ENCODE results near the gene TXK. TPM values are rescaled to one million over a fixed set of nuclear protein-coding genes. Genes with fewer than 3 reads are reported as not detected.

Gene TXK
- total RNA-seq, 1 donor = 0.86 TPM

GRCh38 chr4:48121180-48121579 is 12.9 kb downstream of the TXK start:
- no peak for DNase-seq (ENCODE audit: low read depth)
- H3K4me3 ChIP-seq (ENCODE audit: low read depth, low read length) = no peak overlapping the region
- no peak for TF ChIP-seq CTCF (IDR thresholded peaks at IDR 0.05; ENCODE audit: insufficient read depth, low read depth, low read length)

GRCh38 chr4:48120132-48120531 is 13.9 kb downstream of the TXK start:
- no peak for DNase-seq (ENCODE audit: low read depth)
- TF ChIP-seq CTCF (IDR thresholded peaks at IDR 0.05; ENCODE audit: insufficient read depth, low read depth, low read length) = no peak
- no peak overlapping the region for H3K4me3 ChIP-seq (ENCODE audit: low read depth, low read length)

GRCh38 chr4:48119646-48120045 is 14.4 kb downstream of the TXK start:
- H3K4me3 ChIP-seq (ENCODE audit: low read depth, low read length) = no peak overlapping the region
- DNase-seq (ENCODE audit: low read depth) = no peak
- no peak for TF ChIP-seq CTCF (IDR thresholded peaks at IDR 0.05; ENCODE audit: insufficient read depth, low read depth, low read length)

GRCh38 chr4:48118081-48118480 is 16.0 kb downstream of the TXK start:
- DNase-seq (ENCODE audit: low read depth) = no peak
- H3K4me3 ChIP-seq (ENCODE audit: low read depth, low read length) = no peak overlapping the region
- TF ChIP-seq CTCF (IDR thresholded peaks at IDR 0.05; ENCODE audit: insufficient read depth, low read depth, low read length) = no peak

GRCh38 chr4:48116582-48116981 is 17.5 kb downstream of the TXK start:
- H3K4me3 ChIP-seq (ENCODE audit: low read depth, low read length) = no peak overlapping the region
- TF ChIP-seq CTCF (IDR thresholded peaks at IDR 0.05; ENCODE audit: insufficient read depth, low read depth, low read length) = no peak
- DNase-seq (ENCODE audit: low read depth) = no peak

- TF ChIP-seq CTCF (IDR thresholded peaks at IDR 0.05; ENCODE audit: insufficient read depth, low read depth, low read length) = no peak
- no peak for DNase-seq (ENCODE audit: low read depth)
- no peak overlapping the region for H3K4me3 ChIP-seq (ENCODE audit: low read depth, low read length)
These were observed 19.6 kb downstream of the TXK start for GRCh38 chr4:48114412-48114811.

GRCh38 chr4:48112017-48112667 is 21.9 kb downstream of the TXK start:
- no peak overlapping the region for H3K4me3 ChIP-seq (ENCODE audit: low read depth, low read length)
- no peak for TF ChIP-seq CTCF (IDR thresholded peaks at IDR 0.05; ENCODE audit: insufficient read depth, low read depth, low read length)
- no peak for DNase-seq (ENCODE audit: low read depth)

Measured in fibroblast of villous mesenchyme (primary cell).